GM19395 (cell line): ENCODE results near the gene BORCS5.

Experiments
- ATAC-seq: cut with Tn5 transposase; IDR thresholded peaks from one replicate; pipeline ENCODE4 v1.9.1; 2021; ENCODE audit warnings: mild to moderate bottlenecking, moderate library complexity; ENCODE audit not compliant: unreplicated experiment

Gene BORCS5

GRCh38 chr12:12508612-12509011 is 151.7 kb downstream of the BORCS5 start:
- ATAC-seq, result no peak

- no peak for ATAC-seq
These were observed 153.3 kb downstream of the BORCS5 start for GRCh38 chr12:12510141-12510540.

GRCh38 chr12:12510551-12510950 is 153.7 kb downstream of the BORCS5 start:
- ATAC-seq, result no peak

GRCh38 chr12:12511021-12511783 is 154.3 kb downstream of the BORCS5 start:
- ATAC-seq, result no peak

- ATAC-seq, result no peak
These were observed 155.2 kb downstream of the BORCS5 start for GRCh38 chr12:12511895-12512711.

DNA sequence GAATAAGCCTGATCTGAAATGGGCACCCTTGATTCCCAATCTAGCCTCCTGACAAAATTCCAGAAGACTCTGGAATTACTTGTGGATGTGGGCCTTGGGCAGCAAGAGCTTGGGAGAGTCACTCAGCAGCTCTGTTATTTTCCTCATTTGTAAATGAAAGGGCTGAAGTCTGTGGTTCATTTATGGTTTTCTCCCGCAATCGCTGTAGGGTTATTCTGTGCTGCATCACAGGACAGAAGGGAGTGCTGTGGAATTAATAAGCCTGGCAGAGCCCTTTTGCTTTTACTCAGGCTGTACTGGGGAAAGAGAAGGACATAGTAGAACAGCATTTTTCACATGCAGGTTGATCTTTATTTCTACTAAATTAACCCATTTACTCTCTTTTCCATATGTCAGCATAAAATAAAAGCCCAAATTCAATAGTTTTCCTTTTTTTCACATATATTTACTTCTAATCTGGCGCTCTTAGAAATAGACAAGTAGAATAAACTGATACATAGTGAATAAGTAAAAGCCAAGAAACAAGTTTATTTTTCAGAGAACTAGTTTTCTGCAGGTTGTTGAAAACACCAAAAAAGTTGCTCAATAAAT is 156.6 kb downstream of the BORCS5 start:
- no peak for ATAC-seq

DNA sequence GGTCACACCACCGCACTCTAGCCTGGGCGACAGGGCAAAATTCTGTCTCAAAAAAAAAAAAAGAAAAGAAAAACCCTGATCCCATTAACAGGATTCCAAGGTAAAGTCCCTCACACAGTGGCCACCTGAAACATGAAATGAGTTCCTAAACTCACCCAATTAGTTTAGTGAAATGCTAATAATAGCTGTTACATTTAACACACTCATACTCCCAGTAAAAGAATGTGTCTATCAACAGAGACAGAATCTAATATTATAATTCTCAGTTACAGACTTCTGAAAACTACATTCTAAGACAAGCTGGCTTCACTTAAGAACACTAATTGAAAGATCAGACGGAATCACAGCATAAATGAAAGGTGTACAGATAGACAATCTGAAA is 161.6 kb downstream of the BORCS5 start:
- no peak for ATAC-seq

GRCh38 chr12:12518919-12519318 is 162.0 kb downstream of the BORCS5 start:
- ATAC-seq, result no peak
